ENCODE results near the gene NDUFA5.

The NDUFA5 gene

DNA sequence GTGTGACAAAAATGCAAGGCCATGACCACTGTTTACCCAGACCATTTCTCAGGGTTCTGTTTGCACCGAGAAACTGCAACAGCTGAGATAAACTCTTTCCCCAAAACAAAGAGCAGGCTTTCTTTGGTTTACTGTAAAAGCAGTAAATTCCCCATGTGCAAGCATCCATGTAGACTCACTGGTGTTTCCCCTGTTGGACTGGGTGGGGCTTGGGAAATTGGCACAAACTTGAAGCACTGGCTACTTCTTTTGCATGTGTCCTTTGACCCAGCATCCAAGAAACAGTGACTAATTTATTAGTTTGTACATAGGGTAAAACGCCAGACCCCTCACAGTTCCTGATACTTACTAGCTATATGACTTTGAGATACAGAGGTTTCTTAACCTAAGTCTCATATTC is 35.6 kb downstream of the NDUFA5 start:
- TF ChIP-seq, protein P1, sequence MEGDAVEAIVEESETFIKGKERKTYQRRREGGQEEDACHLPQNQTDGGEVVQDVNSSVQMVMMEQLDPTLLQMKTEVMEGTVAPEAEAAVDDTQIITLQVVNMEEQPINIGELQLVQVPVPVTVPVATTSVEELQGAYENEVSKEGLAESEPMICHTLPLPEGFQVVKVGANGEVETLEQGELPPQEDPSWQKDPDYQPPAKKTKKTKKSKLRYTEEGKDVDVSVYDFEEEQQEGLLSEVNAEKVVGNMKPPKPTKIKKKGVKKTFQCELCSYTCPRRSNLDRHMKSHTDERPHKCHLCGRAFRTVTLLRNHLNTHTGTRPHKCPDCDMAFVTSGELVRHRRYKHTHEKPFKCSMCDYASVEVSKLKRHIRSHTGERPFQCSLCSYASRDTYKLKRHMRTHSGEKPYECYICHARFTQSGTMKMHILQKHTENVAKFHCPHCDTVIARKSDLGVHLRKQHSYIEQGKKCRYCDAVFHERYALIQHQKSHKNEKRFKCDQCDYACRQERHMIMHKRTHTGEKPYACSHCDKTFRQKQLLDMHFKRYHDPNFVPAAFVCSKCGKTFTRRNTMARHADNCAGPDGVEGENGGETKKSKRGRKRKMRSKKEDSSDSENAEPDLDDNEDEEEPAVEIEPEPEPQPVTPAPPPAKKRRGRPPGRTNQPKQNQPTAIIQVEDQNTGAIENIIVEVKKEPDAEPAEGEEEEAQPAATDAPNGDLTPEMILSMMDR (IDR thresholded peaks at IDR 0.05; ENCODE audit: low read depth, low read length): no peak
- TF ChIP-seq MYC (IDR thresholded peaks at IDR 0.05; ENCODE audit: low read depth, low read length) (no peak), POLR2A (IDR thresholded peaks at IDR 0.05; ENCODE audit: extremely low read depth, insufficient read length) (no peak)
- TF ChIP-seq, protein P2, sequence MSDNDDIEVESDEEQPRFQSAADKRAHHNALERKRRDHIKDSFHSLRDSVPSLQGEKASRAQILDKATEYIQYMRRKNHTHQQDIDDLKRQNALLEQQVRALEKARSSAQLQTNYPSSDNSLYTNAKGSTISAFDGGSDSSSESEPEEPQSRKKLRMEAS (IDR thresholded peaks at IDR 0.05; ENCODE audit: low read depth, low read length): no peak
- no peak for DNase-seq (ENCODE audit: low read depth)
- no peak overlapping the region for H3K4me3 ChIP-seq (ENCODE audit: low read depth, low read length)

DNA sequence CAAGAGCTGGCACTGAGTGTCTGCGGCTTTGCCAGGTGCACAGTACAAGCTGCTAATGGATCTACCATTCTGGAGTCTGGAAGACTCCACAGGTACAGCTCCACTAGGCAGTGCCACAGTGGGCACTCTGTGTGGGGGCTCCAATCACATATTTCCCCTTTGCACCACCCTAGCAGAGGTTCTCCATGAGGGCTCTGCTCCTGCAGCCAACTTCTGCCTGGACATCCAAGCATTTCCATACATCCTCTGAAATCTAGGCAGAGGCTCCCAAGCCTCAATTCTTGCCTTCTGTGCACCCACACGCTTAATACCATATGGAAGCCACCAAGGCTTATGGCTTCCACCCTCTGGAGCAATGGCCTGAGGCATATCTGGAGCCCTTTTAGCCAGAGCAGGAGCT is 52.4 kb downstream of the NDUFA5 start:
- no peak for DNase-seq (ENCODE audit: low read depth)
- H3K4me3 ChIP-seq (ENCODE audit: low read depth, low read length): no peak overlapping the region
- TF ChIP-seq MYC (IDR thresholded peaks at IDR 0.05; ENCODE audit: low read depth, low read length): no peak
- no peak for TF ChIP-seq POLR2A (IDR thresholded peaks at IDR 0.05; ENCODE audit: extremely low read depth, insufficient read length)
- TF ChIP-seq, protein P2 (IDR thresholded peaks at IDR 0.05; ENCODE audit: low read depth, low read length): no peak
- TF ChIP-seq, protein P1 (IDR thresholded peaks at IDR 0.05; ENCODE audit: low read depth, low read length): no peak

DNA sequence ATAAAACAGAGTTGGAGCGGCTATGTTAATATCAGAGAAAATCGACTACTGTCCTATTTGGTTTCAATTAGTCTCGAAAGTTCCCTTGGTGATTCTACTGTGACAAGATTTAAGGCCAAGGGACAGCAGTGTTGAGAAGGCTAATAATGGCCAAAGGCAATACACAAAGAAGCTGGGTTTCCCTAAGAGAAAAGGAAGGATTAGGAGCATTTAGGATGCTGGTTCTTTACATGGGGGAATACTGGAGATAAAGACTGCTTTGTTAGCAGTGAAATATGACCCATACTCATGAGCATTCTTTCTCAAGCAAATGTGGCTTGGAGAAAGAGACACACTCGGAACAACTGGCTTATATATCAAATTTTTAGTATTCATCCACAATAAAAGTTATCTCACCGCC is 55.4 kb downstream of the NDUFA5 start:
- no peak for DNase-seq (ENCODE audit: low read depth)
- TF ChIP-seq, protein P2 (IDR thresholded peaks at IDR 0.05; ENCODE audit: low read depth, low read length): no peak
- TF ChIP-seq, protein P1 (IDR thresholded peaks at IDR 0.05; ENCODE audit: low read depth, low read length): no peak
- no peak for TF ChIP-seq POLR2A (IDR thresholded peaks at IDR 0.05; ENCODE audit: extremely low read depth, insufficient read length)
- TF ChIP-seq MYC (IDR thresholded peaks at IDR 0.05; ENCODE audit: low read depth, low read length): no peak
- no peak overlapping the region for H3K4me3 ChIP-seq (ENCODE audit: low read depth, low read length)

DNA sequence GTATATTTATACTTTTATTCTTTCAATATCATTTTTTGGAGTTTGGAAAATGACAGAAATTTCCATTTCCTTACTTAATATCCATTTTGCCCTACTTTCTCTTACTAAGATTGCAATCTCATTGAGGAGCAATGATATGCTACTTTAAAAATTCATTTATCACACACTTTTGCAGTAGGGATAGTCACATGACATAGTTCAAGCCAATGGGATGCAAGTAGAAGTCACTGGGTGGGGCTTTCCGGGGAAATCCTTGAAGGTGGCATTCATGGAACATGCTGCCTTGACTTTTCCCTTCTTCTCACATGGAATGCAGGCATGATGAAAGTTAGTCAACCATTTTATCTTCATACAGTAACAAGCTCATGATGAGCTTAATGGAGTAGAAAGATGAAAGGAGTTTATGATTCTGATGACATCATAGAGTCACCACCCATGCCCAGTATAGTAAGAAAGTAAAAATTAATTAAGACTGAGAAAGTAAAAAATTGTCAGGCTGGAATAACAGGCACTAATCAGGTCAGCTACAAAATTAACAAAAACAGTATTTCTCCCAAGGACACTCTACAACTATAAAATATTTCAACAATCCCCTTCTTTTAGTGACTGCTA is 56.6 kb downstream of the NDUFA5 start:
- TF ChIP-seq POLR2A (IDR thresholded peaks at IDR 0.05; ENCODE audit: extremely low read depth, insufficient read length) (no peak), MYC (IDR thresholded peaks at IDR 0.05; ENCODE audit: low read depth, low read length) (no peak)
- TF ChIP-seq, protein P1 (IDR thresholded peaks at IDR 0.05; ENCODE audit: low read depth, low read length): no peak
- TF ChIP-seq, protein P2 (IDR thresholded peaks at IDR 0.05; ENCODE audit: low read depth, low read length): no peak

DNA sequence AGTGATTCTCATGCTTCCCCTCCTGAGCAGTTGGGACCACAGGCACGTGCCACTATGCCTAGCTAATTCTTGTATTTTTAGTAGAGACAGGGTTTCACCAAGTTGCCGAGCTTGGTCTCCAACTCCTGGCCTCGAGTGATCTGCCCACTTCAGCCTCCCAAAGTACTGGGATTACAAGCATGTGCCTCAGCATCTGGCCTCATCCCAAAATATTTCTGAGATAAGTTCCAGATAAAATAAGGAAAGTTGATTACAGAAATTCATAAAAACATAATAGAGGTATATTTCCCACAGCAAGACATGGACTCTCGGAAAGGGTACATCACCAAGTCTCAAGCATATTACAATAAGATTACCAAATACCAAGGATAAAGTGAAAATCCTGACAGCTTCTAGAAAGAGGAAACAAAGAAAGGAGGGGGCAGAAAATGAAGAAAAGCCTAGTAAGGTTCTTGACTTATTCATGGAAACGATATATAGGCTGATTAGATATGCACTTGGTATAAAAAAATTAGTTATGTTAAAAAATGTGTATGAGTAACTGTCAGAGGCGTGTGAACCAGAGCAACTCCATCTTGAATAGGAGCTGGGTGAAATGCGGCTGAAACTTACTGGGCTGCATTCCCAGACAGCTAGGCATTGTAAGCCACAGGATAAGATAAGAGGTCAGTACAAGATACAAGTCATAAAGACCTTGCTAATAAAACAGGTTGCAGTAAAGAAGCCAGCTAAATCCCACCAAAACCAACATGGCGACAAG is 58.2 kb downstream of the NDUFA5 start:
- no peak for TF ChIP-seq MYC (IDR thresholded peaks at IDR 0.05; ENCODE audit: low read depth, low read length)
- H3K4me3 ChIP-seq (ENCODE audit: low read depth, low read length): no peak overlapping the region
- DNase-seq (ENCODE audit: low read depth): no peak

More for the DNA sequence above, 56.6 kb downstream of the NDUFA5 start:
- no peak overlapping the region for H3K4me3 ChIP-seq (ENCODE audit: low read depth, low read length)
- DNase-seq (ENCODE audit: low read depth): no peak

DNA sequence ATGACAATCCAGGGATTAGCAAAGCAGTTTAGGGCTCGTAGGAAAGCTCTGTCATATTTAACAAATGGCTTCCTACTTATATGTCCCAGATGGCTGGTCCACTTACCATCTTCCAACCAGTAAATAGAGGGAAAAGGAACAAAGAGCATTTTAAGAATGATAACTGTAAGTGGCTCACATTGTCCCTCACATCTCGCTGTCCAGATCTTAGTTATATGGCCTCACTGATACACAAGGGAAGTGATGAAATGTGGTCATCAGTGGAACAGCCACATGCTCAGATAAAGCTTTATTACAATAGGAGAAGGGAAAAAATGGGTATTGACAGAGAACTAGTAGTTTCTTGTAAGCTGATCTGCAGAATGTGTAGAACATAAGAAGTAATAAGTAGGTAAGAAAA is 59.0 kb downstream of the NDUFA5 start:
- H3K4me3 ChIP-seq (ENCODE audit: low read depth, low read length): no peak overlapping the region
- peak; percentile 9 for DNase-seq (ENCODE audit: low read depth)
- TF ChIP-seq MYC (IDR thresholded peaks at IDR 0.05; ENCODE audit: low read depth, low read length): no peak
- TF ChIP-seq, protein P2 (IDR thresholded peaks at IDR 0.05; ENCODE audit: low read depth, low read length): no peak
- no peak for TF ChIP-seq POLR2A (IDR thresholded peaks at IDR 0.05; ENCODE audit: extremely low read depth, insufficient read length)
- TF ChIP-seq, protein P1 (IDR thresholded peaks at IDR 0.05; ENCODE audit: low read depth, low read length): no peak

All from NB4 (cell line).